Dendritic cell treated with granulocyte-macrophage colony-stimulating factor and Interleukin-4, amounts not matched to agents 40 ng/mL and 50 ng/mL, for 4 days (primary cell): Measurements from ENCODE around the gene ANKRD11.
"Not testable (repeated sequence)": the region's sequence is repeated elsewhere in the genome, so short reads cannot be mapped to it uniquely, and the experiment has no call there.

Experiments used
- H3K27ac Mint-ChIP-seq: one replicate; pipeline ENCODE4 v1.8.0; 2022; ENCODE audit warnings: mild to moderate bottlenecking, mixed read lengths
- H3K27me3 Mint-ChIP-seq: one replicate; pipeline ENCODE4 v1.8.0; 2022; ENCODE audit warnings: mild to moderate bottlenecking, mixed read lengths
- H3K36me3 Mint-ChIP-seq: one replicate; pipeline ENCODE4 v1.8.0; 2022; ENCODE audit warnings: low read depth, mixed read lengths
- H3K4me1 Mint-ChIP-seq: one replicate; pipeline ENCODE4 v1.8.0; 2022; ENCODE audit warnings: low read depth, mixed read lengths
- H3K4me3 Mint-ChIP-seq: one replicate; pipeline ENCODE4 v1.8.0; 2022; ENCODE audit warnings: mild to moderate bottlenecking, moderate library complexity, mixed read lengths
- H3K9me3 Mint-ChIP-seq: one replicate; pipeline ENCODE4 v1.8.0; 2022; ENCODE audit warnings: mixed read lengths
- intact Hi-C: fragments of 100-400 bp; cut with micrococcal nuclease; formaldehyde crosslinking; loops from one replicate; pipeline ENCODE4 v1.15.0; 2022

The ANKRD11 gene

DNA sequence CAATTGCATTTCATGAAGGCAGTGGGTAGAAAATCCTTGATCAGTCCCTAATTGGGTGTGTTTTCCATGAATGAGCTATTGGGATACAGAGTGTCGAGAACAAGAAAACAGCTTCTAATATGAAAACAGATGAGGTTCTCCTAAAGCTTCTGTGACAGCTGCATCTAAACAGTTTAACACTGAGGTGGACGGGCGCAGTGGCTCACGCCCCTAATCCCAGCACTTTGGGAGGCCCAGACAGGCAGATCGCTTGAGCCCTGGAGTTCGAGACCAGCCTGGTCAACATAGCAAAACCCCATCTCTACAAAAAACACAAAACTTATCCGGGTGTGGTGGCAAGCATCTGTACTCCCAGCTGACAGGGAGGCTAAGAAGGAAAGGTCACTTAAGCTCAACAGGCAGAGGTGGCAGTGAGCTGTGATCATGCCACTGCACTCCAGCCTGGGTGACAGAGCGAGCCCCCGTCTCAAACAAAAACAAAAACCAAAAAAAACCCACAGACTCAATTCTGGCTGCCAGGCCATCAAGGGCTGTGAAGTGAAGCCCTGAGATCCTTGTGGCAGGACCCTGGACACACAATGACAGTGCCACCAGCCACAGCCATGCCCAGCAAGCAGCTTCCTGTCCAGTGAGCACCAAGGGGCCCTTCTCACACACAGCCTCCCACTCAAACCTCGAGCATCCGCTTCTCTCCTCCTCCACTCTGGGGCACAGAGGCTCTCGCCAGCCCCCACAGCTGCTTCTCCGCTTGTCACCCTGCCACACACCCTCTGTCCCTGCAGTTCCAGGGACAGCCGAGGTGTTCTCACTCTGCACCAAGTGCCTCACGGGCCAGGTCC, 44.0 kb downstream of the ANKRD11 start:
- H3K27ac Mint-ChIP-seq: peak overlapping the region; percentile 3
- no peak overlapping the region for H3K4me3 Mint-ChIP-seq

DNA sequence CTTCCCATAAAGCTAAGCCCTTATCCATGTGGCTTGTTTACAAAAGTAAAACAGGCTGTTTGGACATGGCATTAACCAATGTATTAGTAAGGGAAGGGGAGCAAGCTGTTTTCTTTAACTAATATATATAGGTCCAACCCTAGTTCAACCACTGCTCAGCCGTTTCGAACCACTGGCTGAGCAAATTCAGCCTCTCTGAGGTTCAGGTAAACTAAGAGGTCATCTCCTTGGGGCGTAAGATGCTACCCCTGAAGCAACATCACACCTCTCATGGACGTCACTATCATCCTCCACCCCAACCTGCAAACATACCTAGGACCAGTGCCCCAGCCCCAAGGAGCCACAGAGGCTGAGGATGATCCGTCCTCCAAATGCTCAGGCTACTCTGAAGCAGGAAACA, 45.2 kb downstream of the ANKRD11 start:
- intact Hi-C loops: no loop called here
- peaks cover 6% of the 10 kb centered on the region for H3K36me3 Mint-ChIP-seq
- H3K27me3 Mint-ChIP-seq: no peaks in the 10 kb centered on the region
- no peak overlapping the region for H3K4me3 Mint-ChIP-seq
- H3K9me3 Mint-ChIP-seq: no peaks in the 10 kb centered on the region
- H3K4me1 Mint-ChIP-seq: peaks cover 93% of the 10 kb centered on the region
- H3K27ac Mint-ChIP-seq: no peak overlapping the region

More for the DNA sequence above, 44.0 kb downstream of the ANKRD11 start:
- Mint-ChIP-seq H3K4me1 (peaks cover 87% of the 10 kb centered on the region), H3K36me3 (no peaks in the 10 kb centered on the region), H3K9me3 (no peaks in the 10 kb centered on the region), H3K27me3 (no peaks in the 10 kb centered on the region)
- intact Hi-C loops: no loop called here

DNA sequence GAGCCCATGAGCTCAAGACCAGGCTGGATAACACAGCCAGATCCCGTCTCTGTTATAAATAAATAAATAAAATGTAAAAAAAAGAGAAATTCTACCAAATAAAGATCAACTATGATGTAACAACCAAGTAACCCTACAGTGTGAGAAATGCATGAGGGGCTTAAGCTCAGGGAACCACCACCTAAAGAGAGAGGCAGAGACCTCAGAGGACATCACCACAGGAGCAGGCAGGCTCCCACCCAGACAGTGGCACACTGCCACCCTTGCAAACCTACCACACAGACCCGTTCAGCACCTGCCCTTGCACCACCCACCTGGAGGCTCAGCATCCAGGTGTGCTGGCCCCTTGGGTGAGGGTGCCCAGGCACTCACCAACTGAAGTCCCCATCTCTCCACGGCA, 45.6 kb downstream of the ANKRD11 start:
- Mint-ChIP-seq H3K4me1 (peaks cover 93% of the 10 kb centered on the region), H3K4me3 (no peak overlapping the region), H3K36me3 (peaks cover 11% of the 10 kb centered on the region), H3K27me3 (no peaks in the 10 kb centered on the region), H3K9me3 (no peaks in the 10 kb centered on the region), H3K27ac (no peak overlapping the region)
- intact Hi-C loops: no loop called here

DNA sequence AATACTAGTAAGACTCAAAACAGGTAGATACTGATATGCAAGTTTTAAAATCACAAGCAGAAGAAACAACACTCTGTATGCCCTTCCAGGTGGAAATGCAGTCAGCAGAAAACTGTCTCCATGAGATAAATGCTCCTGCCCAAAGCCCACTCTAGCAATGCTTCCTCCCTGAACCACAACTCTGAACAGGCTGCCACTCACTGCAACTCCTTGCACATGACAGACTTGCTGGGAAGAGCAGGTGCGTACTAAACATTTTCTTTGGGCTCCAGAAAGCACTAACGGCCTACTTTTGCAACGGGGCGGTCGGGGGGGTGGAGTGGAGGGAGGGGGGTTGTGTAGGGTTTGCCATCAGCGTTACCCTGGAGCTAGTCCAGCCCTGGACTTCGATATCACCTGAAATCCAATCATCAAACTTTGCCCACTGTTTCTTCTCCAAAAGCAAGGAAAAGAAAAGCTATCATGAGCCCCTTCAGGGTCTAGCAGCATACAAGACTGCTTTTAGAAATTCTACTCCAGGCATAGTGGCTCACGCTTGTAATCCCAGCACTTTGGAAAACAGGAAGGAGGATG, 46.1 kb downstream of the ANKRD11 start:
- H3K27me3 Mint-ChIP-seq: no peaks in the 10 kb centered on the region
- H3K27ac Mint-ChIP-seq: no peak overlapping the region
- peaks cover 93% of the 10 kb centered on the region for H3K4me1 Mint-ChIP-seq
- intact Hi-C loops: no loop called here
- H3K9me3 Mint-ChIP-seq: no peaks in the 10 kb centered on the region
- no peak overlapping the region for H3K4me3 Mint-ChIP-seq
- peaks cover 13% of the 10 kb centered on the region for H3K36me3 Mint-ChIP-seq

DNA sequence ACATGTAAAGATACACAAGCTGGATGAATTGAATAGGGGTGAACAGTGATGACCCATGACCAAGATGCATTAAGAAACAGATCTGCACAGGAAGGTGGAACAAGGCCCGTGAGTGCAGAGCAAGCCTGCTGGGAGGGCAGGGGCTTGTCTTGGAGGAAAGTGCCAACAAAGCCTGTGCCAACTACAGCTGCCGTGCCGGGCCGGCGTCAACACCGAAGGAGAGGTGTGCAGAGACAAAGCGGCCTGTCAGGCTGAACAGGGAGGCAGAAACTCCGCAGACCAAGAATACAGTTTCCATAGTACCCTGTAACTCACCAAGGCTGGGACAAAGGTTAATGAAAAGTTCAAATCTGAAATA, 46.7 kb downstream of the ANKRD11 start:
- no peaks in the 10 kb centered on the region for H3K9me3 Mint-ChIP-seq
- peaks cover 13% of the 10 kb centered on the region for H3K36me3 Mint-ChIP-seq
- H3K4me1 Mint-ChIP-seq: peaks cover 89% of the 10 kb centered on the region
- no peaks in the 10 kb centered on the region for H3K27me3 Mint-ChIP-seq
- intact Hi-C loops: no loop called here
- no peak overlapping the region for H3K27ac Mint-ChIP-seq
- H3K4me3 Mint-ChIP-seq: no peak overlapping the region

DNA sequence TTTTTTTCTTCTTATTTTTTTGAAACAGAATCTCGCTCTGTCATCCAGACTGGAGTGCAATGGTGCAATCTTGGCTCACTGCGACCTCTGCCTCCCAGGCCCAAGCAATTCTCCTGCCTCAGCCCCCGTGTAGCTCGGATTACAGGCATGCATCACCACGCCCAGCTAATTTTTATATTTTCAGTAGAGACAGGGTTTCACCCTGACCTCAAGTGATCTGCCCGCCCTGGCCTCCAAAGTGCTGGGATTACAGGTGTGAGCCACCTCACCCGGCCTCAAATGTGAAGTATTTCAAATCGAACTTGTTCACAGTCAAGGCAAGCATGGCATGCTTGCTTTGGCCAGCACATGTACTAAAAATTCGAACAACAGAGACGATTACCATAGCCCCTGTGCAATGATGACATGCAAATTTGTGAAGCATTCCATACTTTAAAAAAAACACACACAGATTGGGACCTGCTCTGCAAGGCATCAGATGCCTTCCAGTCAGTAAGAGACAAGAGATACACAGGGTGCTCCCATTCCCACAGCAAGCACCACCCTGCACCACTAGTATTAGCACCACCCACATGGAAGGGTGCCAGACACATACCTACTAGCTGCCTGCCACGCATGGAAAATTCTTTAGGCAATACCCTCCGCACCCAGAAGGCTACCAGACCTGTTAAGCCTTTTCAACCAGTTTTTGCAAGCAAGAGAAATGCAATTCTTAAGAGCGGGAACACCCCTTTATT, 47.2 kb downstream of the ANKRD11 start:
- intact Hi-C loops: no loop called here
- Mint-ChIP-seq H3K4me3 (no peak overlapping the region), H3K9me3 (no peaks in the 10 kb centered on the region), H3K27ac (no peak overlapping the region), H3K36me3 (peaks cover 13% of the 10 kb centered on the region), H3K27me3 (no peaks in the 10 kb centered on the region), H3K4me1 (peaks cover 84% of the 10 kb centered on the region)

DNA sequence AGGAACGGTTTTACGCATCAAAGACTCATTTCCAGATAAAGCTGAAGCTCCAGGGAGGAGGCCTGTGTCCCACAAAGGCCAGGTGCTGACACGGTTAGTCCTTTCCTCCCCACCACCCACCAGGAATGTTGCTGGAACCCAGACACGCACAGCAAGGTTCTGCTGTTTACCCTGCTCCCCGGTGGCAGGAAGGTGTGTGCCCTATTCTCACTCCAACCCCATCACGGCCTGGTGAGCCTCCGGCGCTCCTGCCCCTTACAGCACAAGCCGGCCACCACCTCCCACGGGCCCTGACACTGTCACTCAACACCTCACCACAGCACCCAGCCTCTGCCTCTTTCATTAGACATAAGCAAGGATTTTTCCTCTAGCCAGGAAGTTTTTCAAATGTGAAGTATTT, 47.8 kb downstream of the ANKRD11 start:
- peak overlapping the region; percentile 33 for H3K27ac Mint-ChIP-seq
- H3K4me3 Mint-ChIP-seq: no peak overlapping the region
- H3K4me1 Mint-ChIP-seq: peaks cover 84% of the 10 kb centered on the region
- peaks cover 19% of the 10 kb centered on the region for H3K36me3 Mint-ChIP-seq
- no peaks in the 10 kb centered on the region for H3K27me3 Mint-ChIP-seq
- no peaks in the 10 kb centered on the region for H3K9me3 Mint-ChIP-seq
- intact Hi-C loops: no loop called here

DNA sequence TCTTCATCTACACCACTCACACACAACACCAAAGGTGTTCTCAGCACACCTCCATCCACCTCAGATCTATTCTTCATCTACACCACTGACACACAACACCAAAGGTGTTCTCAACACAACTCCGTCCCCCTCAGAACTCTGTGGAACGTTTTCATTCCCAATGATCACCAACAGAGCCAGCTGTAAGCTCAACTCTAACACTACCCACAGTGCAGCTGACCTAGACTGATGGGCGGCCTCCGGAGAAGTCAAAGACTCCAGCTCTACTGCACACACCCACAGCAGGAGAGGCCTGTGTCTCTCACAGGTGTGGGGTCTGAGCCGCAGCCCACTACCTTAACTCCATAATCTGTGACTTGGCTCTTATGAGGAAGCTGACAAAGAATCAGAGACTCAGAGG, 50.7 kb downstream of the ANKRD11 start:
- Mint-ChIP-seq H3K27me3 (no peaks in the 10 kb centered on the region), H3K4me1 (peaks cover 81% of the 10 kb centered on the region), H3K4me3 (no peak overlapping the region), H3K36me3 (peaks cover 22% of the 10 kb centered on the region), H3K9me3 (no peaks in the 10 kb centered on the region), H3K27ac (peak overlapping the region; percentile 57)
- intact Hi-C loops: loop anchor here (10.0 kb wide), 1 partner anchor 45 kb away; no protein-coding TSS in a partner anchor

DNA sequence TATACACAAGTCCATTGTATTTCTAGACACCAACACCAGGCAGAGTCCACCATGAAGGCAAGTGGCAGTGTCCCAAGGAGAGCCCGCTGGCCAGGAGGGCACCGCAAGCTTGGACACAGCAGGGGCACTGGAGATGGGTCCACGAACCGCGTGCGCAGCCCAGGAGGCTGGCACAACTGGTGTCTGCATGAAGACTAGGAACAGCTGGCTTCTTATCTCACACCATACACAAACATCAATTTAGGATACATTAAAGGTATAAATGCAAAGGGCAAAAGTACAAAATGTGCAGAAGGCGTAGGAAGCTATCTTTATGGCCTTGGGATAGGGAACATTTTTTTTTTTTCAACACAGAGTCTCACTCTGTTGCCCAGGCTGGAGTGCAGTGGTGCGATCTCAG, 52.4 kb downstream of the ANKRD11 start:
- peaks cover 67% of the 10 kb centered on the region for H3K4me1 Mint-ChIP-seq
- no peak overlapping the region for H3K27ac Mint-ChIP-seq
- intact Hi-C loops: loop anchor here (10.0 kb wide), 1 partner anchor 47 kb away; no protein-coding TSS in a partner anchor
- H3K27me3 Mint-ChIP-seq: no peaks in the 10 kb centered on the region
- H3K36me3 Mint-ChIP-seq: peaks cover 22% of the 10 kb centered on the region
- H3K4me3 Mint-ChIP-seq: no peak overlapping the region
- no peaks in the 10 kb centered on the region for H3K9me3 Mint-ChIP-seq

DNA sequence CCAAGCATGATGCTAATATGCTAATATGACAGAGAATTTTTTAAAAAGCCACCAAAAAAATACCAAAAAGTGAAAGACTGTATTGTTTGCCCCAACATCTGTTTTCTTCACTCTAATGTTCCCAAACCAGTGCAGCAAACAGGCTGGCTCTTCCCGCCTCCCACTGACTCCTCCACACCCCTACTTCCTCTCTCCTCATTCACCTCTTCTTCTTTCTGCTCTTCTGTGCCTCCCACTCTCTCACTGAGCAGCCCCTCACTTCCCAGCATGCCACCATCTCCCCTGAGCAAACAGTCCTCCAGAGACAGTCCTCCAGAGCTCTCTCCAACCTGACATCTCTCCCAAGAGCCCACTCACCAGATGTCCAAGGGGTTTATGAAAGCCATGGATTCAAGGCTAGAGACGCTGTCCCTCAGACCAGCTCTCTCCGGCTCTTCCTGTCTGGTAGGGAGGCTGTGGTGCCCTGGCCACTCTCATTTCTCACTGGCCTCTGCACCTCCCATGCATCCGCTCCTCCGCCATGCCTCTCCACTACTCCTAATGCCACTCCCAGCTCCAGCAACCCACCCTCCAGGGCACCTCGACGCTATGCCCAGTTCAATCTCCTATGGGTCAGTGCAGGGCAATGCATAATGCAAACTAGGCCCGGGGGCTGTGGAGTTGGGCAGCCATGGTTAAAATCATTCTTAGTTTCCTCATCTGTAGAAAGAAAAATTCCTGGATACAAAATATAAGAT, 52.9 kb downstream of the ANKRD11 start:
- intact Hi-C loops: loop anchor here (10.0 kb wide), 1 partner anchor 47 kb away; no protein-coding TSS in a partner anchor
- H3K36me3 Mint-ChIP-seq: peaks cover 22% of the 10 kb centered on the region
- peak overlapping the region; percentile 27 for H3K4me3 Mint-ChIP-seq
- peak overlapping the region; percentile 36 for H3K27ac Mint-ChIP-seq
- H3K9me3 Mint-ChIP-seq: no peaks in the 10 kb centered on the region
- no peaks in the 10 kb centered on the region for H3K27me3 Mint-ChIP-seq
- peaks cover 62% of the 10 kb centered on the region for H3K4me1 Mint-ChIP-seq

DNA sequence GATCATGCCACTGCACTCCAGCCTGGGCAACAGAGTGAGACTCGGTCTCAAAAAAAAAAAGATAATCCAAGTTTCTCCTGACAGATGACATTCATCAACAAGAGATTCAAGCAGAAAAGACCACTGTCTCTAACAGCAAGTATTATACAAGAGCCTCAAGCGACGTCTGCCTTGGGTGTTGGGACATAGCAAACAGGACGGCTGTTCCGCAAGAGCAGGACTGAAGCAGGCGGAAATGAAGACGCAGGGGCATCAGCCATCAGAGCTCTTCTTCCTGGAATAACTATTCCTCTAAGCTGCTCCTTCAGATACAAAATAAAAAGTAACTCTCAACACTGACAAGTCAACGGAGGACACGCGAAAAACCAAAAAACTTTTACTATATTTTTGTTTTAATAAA, 54.0 kb downstream of the ANKRD11 start:
- H3K9me3 Mint-ChIP-seq: no peaks in the 10 kb centered on the region
- peaks cover 22% of the 10 kb centered on the region for H3K36me3 Mint-ChIP-seq
- peaks cover 51% of the 10 kb centered on the region for H3K4me1 Mint-ChIP-seq
- H3K27ac Mint-ChIP-seq: peak overlapping the region; percentile 71
- intact Hi-C loops: loop anchor here (10.0 kb wide), 1 partner anchor 48 kb away; no protein-coding TSS in a partner anchor
- no peaks in the 10 kb centered on the region for H3K27me3 Mint-ChIP-seq
- H3K4me3 Mint-ChIP-seq: no peak overlapping the region

DNA sequence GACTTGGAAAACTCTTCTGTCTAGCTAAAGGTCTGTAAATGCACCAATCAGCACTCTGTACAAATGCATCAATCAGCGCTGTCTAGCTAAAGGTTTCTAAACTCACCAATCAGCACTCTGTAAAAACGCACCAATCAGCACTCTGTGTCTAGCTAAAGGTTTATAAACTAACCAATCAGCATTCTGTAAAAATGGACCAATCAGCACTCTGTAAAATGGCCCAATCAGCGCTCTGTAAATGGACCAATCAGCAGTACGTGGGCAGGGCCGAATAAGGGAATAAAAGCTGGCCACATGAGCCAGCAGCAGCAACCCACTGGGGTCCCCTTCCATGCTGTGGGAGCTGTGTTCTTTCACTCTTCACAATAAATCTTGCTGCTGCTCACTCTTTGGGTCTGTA, 55.3 kb downstream of the ANKRD11 start:
- H3K9me3 Mint-ChIP-seq, H3K27me3 Mint-ChIP-seq: not testable (repeated sequence)
- Mint-ChIP-seq H3K27ac (peak overlapping the region; percentile 71), H3K4me1 (peaks cover 38% of the 10 kb centered on the region), H3K36me3 (peaks cover 15% of the 10 kb centered on the region), H3K4me3 (peak overlapping the region; percentile 65)
- intact Hi-C loops: loop anchor here (10.0 kb wide), 1 partner anchor 50 kb away; no protein-coding TSS in a partner anchor

DNA sequence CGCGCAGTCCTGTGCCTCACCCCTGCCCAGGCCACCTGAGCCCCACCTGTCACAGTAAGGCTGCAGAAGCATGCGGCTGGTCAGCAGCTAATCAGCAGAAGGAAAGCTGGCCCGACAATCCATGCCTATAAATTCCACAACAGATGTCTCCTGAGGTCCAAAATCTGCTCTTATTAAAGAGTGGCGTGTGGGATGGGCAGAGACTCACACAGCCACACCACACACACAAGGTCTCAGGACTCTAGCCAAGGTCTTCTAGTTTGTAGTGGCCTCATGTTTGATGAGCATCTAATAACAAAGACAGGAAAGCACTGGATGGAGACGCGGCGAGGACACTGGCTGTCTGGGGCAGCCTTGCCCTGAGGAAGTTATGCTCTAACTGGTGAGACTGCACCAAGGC, 55.9 kb downstream of the ANKRD11 start:
- H3K9me3 Mint-ChIP-seq: no peaks in the 10 kb centered on the region
- H3K36me3 Mint-ChIP-seq: peaks cover 9% of the 10 kb centered on the region
- no peak overlapping the region for H3K27ac Mint-ChIP-seq
- intact Hi-C loops: loop anchor here (10.0 kb wide), 1 partner anchor 50 kb away; no protein-coding TSS in a partner anchor
- H3K27me3 Mint-ChIP-seq: no peaks in the 10 kb centered on the region
- H3K4me1 Mint-ChIP-seq: peaks cover 32% of the 10 kb centered on the region
- H3K4me3 Mint-ChIP-seq: no peak overlapping the region
